Gastrocnemius medialis (tissue), 4 donors: ENCODE data around the gene ARL6IP6.

ENCODE experiments used
- POLR2A ChIP-seq, 2 donors: fragments of 450-650 bp; IDR thresholded peaks; one replicate each; pipeline ENCODE4 v1.6.1; 2017; ENCODE audit warnings: antibody characterized with exemption in 2 of 2, mild to moderate bottlenecking in 2 of 2, moderate library complexity in 2 of 2
- TF ChIP-seq, protein P1 (sequence below), 5 experiments: fragments of 450-650 bp in 3 of 5; fragments of 200-600 bp in 2 of 5; sonication (generic) in 2 of 5; IDR thresholded peaks in 4 of 5; conservative IDR thresholded peaks in 1 of 5; 1 replicate in 4 of 5; 2 replicates in 1 of 5; pipeline ENCODE4 v1.5.1; 2016 to 2019; ENCODE audit warnings: antibody characterized with exemption in 5 of 5, mild to moderate bottlenecking in 3 of 5, moderate library complexity in 3 of 5

DNA sequence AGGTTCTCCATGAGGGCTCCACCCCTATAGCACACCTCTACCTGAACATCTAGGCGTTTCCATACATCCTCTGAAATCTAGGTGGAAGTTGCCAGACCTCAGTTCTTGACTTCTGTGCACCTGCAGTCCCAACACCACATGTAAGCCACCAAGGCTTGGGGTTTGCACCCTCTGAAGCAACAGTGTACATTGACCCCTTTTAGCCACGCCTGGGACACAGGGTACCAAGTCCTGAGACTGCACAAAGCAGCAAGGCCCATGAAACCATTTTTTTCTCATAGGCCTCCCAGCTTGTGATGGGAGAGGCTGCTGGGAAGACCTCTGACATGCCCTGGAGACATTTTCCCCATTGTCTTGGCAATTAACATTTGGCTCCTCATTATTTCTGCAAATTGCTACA is 20.0 kb downstream of the ARL6IP6 start:
- TF ChIP-seq, protein P1, sequence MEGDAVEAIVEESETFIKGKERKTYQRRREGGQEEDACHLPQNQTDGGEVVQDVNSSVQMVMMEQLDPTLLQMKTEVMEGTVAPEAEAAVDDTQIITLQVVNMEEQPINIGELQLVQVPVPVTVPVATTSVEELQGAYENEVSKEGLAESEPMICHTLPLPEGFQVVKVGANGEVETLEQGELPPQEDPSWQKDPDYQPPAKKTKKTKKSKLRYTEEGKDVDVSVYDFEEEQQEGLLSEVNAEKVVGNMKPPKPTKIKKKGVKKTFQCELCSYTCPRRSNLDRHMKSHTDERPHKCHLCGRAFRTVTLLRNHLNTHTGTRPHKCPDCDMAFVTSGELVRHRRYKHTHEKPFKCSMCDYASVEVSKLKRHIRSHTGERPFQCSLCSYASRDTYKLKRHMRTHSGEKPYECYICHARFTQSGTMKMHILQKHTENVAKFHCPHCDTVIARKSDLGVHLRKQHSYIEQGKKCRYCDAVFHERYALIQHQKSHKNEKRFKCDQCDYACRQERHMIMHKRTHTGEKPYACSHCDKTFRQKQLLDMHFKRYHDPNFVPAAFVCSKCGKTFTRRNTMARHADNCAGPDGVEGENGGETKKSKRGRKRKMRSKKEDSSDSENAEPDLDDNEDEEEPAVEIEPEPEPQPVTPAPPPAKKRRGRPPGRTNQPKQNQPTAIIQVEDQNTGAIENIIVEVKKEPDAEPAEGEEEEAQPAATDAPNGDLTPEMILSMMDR (IDR thresholded peaks at IDR 0.05 in 4 of 5, conservative IDR thresholded peaks at IDR 0.05 in 1 of 5): no peak
- no peak for TF ChIP-seq POLR2A (IDR thresholded peaks at IDR 0.05)
